Muscle of arm (tissue), 12 donors: ENCODE results near the gene EPB41L3. TPM values are rescaled to one million over a fixed set of nuclear protein-coding genes. Genes with fewer than 3 reads are reported as not detected.

Experiments used
- polyA plus RNA-seq, 12 donors: library from polyadenylated mRNA; unstranded; fragments of 120-200 nt; gene quantifications; one replicate each; pipeline ENCODE4 v1.2.1, GENCODE V29; 2013; ENCODE audit not compliant: insufficient read length in 12 of 12

The EPB41L3 gene
- polyA plus RNA-seq, 12 donors: 100 to 150 (median 118) TPM

Other genes starting within 250 kb of the EPB41L3 start
- 10 to 100 TPM in 10 of 12 donors, 1 to 10 TPM in 1, not detected in 1; 9.9 to 15.3 (median 12.3) TPM for gene ZBTB14, start 248.3 kb downstream of the EPB41L3 start, polyA plus RNA-seq